ENCODE data around the gene TMEM192. TPM values are rescaled to one million over a fixed set of nuclear protein-coding genes. Genes with fewer than 3 reads are reported as not detected.
"Not testable (repeated sequence)": the region's sequence is repeated elsewhere in the genome, so short reads cannot be mapped to it uniquely, and the experiment has no call there.

Gene TMEM192
- total RNA-seq, 2 donors from 2014 or later, result 13.1 to 15.1 TPM

GRCh38 chr4:165073346-165073745, 39.3 kb downstream of the TMEM192 start:
- H3K4me1 ChIP-seq (ENCODE audit: control insufficient read depth, insufficient read depth, low read length); H3K9me3 Mint-ChIP-seq; H3K27me3 Mint-ChIP-seq (ENCODE audit: insufficient read depth); H3K4me3 ChIP-seq (ENCODE audit: low read length); H3K27me3 ChIP-seq (ENCODE audit: control insufficient read depth, insufficient read depth, low read length, poor library complexity, severe bottlenecking); H3K9me3 ChIP-seq (ENCODE audit: control insufficient read depth, low read length); H3K36me3 Mint-ChIP-seq (ENCODE audit: low read depth); H3K27ac ChIP-seq (ENCODE audit: low read depth, low read length); H3K36me3 ChIP-seq (ENCODE audit: control insufficient read depth, insufficient read depth, low read length); H3K9ac ChIP-seq (ENCODE audit: extremely low read depth, low read length, poor library complexity, severe bottlenecking): not testable (repeated sequence)
- Mint-ChIP-seq H3K4me1 (peaks cover 28% of the 10 kb centered on the region), H3K27ac (peak overlapping the region; percentile 83), H3K4me3 (peak overlapping the region; percentile 29)
- DNase-seq, result peak; percentile 77
- 44 to 56% methylated on average over 10 to 11 of the region's 11 CpGs for WGBS, 2 experiments (ENCODE audit: insufficient coverage in 1 of 2, insufficient read length in 1 of 2)

- Histone ChIP-seq H3K9ac (ENCODE audit: extremely low read depth, low read length, poor library complexity, severe bottlenecking) (no peak overlapping the region), H3K9me3 (ENCODE audit: control insufficient read depth, low read length) (no peaks in the 10 kb centered on the region), H3K4me1 (ENCODE audit: control insufficient read depth, insufficient read depth, low read length) (peaks cover 6% of the 10 kb centered on the region), H3K4me3 (ENCODE audit: low read length) (no peak overlapping the region), H3K27ac (ENCODE audit: low read depth, low read length) (no peak overlapping the region), H3K27me3 (ENCODE audit: control insufficient read depth, insufficient read depth, low read length, poor library complexity, severe bottlenecking) (no peaks in the 10 kb centered on the region), H3K36me3 (ENCODE audit: control insufficient read depth, insufficient read depth, low read length) (no peaks in the 10 kb centered on the region)
- no peak for TF ChIP-seq CTCF (conservative IDR thresholded peaks at IDR 0.05)
- WGBS, 2 experiments (ENCODE audit: insufficient coverage in 1 of 2, insufficient read length in 1 of 2), result 83% methylated on average over 1 of the region's 1 CpG; no CpG with 5 or more reads in 1 of the 2 experiments
- no peak overlapping the region for H3K27ac Mint-ChIP-seq
- no peaks in the 10 kb centered on the region for H3K27me3 Mint-ChIP-seq (ENCODE audit: insufficient read depth)
- no peaks in the 10 kb centered on the region for H3K36me3 Mint-ChIP-seq (ENCODE audit: low read depth)
- no peak overlapping the region for H3K4me3 Mint-ChIP-seq
- H3K4me1 Mint-ChIP-seq, result peaks cover 24% of the 10 kb centered on the region
- no peak for DNase-seq
- no peaks in the 10 kb centered on the region for H3K9me3 Mint-ChIP-seq
These were observed 42.1 kb downstream of the TMEM192 start for GRCh38 chr4:165070560-165070959.

GRCh38 chr4:165060938-165061337, 51.7 kb downstream of the TMEM192 start:
- WGBS, 2 experiments (ENCODE audit: insufficient coverage in 1 of 2, insufficient read length in 1 of 2), result 62% methylated on average over 1 of the region's 1 CpG; no CpG with 5 or more reads in 1 of the 2 experiments
- H3K9me3 ChIP-seq (ENCODE audit: control insufficient read depth, low read length), result no peaks in the 10 kb centered on the region
- peaks cover 7% of the 10 kb centered on the region for H3K4me1 Mint-ChIP-seq

More at GRCh38 chr4:165060938-165061337, 51.7 kb downstream of the TMEM192 start:
- Mint-ChIP-seq H3K27ac (no peak overlapping the region), H3K9me3 (no peaks in the 10 kb centered on the region), H3K4me3 (no peak overlapping the region), H3K36me3 (ENCODE audit: low read depth) (no peaks in the 10 kb centered on the region), H3K27me3 (ENCODE audit: insufficient read depth) (no peaks in the 10 kb centered on the region)
- peak; percentile 72 for TF ChIP-seq CTCF (conservative IDR thresholded peaks at IDR 0.05)
- no peak overlapping the region for H3K9ac ChIP-seq (ENCODE audit: extremely low read depth, low read length, poor library complexity, severe bottlenecking)
- no peak for DNase-seq
- no peak overlapping the region for H3K27ac ChIP-seq (ENCODE audit: low read depth, low read length)
- H3K4me3 ChIP-seq (ENCODE audit: low read length), result no peak overlapping the region
- H3K36me3 ChIP-seq (ENCODE audit: control insufficient read depth, insufficient read depth, low read length), result no peaks in the 10 kb centered on the region
- no peaks in the 10 kb centered on the region for H3K27me3 ChIP-seq (ENCODE audit: control insufficient read depth, insufficient read depth, low read length, poor library complexity, severe bottlenecking)
- H3K4me1 ChIP-seq (ENCODE audit: control insufficient read depth, insufficient read depth, low read length), result peaks cover 4% of the 10 kb centered on the region

All from endodermal cell (in vitro differentiated cells).